DOHH2 (cell line): Measurements from ENCODE around the gene TNFRSF21.

Source experiments
- H3F3A ChIP-seq: fragments of 200-600 bp; sonication (generic), shearing (Covaris generic); 2 replicates; pipeline ENCODE4 v1.6.0; 2016; ENCODE audit warnings: antibody characterized with exemption, mild to moderate bottlenecking; ENCODE audit not compliant: control insufficient read depth, insufficient read depth
- H3K27ac ChIP-seq: fragments of 200-600 bp; sonication (generic); 2 replicates; pipeline ENCODE4 v1.5.1; 2014; ENCODE audit warnings: low read depth, mild to moderate bottlenecking, low read length, moderate library complexity
- H3K27me3 ChIP-seq: fragments of 200-600 bp; sonication (generic); 2 replicates; pipeline ENCODE4 v1.6.1; 2014; ENCODE audit warnings: mild to moderate bottlenecking, low read length, mixed read lengths; ENCODE audit not compliant: control insufficient read depth
- H3K36me3 ChIP-seq: fragments of 200-600 bp; sonication (generic); 2 replicates; pipeline ENCODE4 v1.6.1; 2014; ENCODE audit warnings: mild to moderate bottlenecking, low read length, moderate library complexity, mixed read lengths; ENCODE audit not compliant: control insufficient read depth
- H3K4me1 ChIP-seq: fragments of 200-600 bp; sonication (generic); 2 replicates; pipeline ENCODE4 v1.6.1; 2014; ENCODE audit warnings: mild to moderate bottlenecking, low read length, mixed read lengths; ENCODE audit not compliant: control insufficient read depth
- H3K4me2 ChIP-seq: fragments of 200-600 bp; sonication (generic); 2 replicates; pipeline ENCODE4 v1.6.0; 2014; ENCODE audit warnings: mild to moderate bottlenecking, low read length, moderate library complexity
- H3K4me3 ChIP-seq: fragments of 200-600 bp; sonication (generic); 2 replicates; pipeline ENCODE4 v1.5.1; 2014; ENCODE audit warnings: mild to moderate bottlenecking, low read length, mixed read lengths
- H3K79me2 ChIP-seq: fragments of 200-600 bp; sonication (generic); 2 replicates; pipeline ENCODE4 v1.6.1; 2014; ENCODE audit warnings: mild to moderate bottlenecking, low read length, mixed read lengths; ENCODE audit not compliant: control insufficient read depth
- H3K9me2 ChIP-seq: fragments of 200-600 bp; sonication (generic); replicated peaks from 2 replicates; pipeline ENCODE4 v1.6.1; 2014; ENCODE audit warnings: mild to moderate bottlenecking, low read length, mixed read lengths; ENCODE audit not compliant: control insufficient read depth
- H3K9me3 ChIP-seq: fragments of 200-600 bp; sonication (generic); 2 replicates; pipeline ENCODE4 v1.6.1; 2014; ENCODE audit warnings: antibody characterized with exemption, low read length, mixed read lengths; ENCODE audit not compliant: control insufficient read depth, insufficient read depth
- H4K20me1 ChIP-seq: fragments of 200-600 bp; sonication (generic); 2 replicates; pipeline ENCODE4 v1.6.0; 2014; ENCODE audit warnings: low read depth, mild to moderate bottlenecking, antibody characterized with exemption, low read length, moderate library complexity; ENCODE audit not compliant: control insufficient read depth, insufficient read depth
- EZH2phosphoT487 ChIP-seq: fragments of 200-600 bp; sonication (generic); IDR thresholded peaks from 2 replicates; pipeline ENCODE4 v1.6.1; 2017; ENCODE audit warnings: borderline replicate concordance, mild to moderate bottlenecking, antibody characterized with exemption, low read length, moderate library complexity, mixed read lengths
- TF ChIP-seq, protein P1 (sequence below): fragments of 200-600 bp; sonication (generic); IDR thresholded peaks from one replicate; pipeline ENCODE4 v1.5.1; 2014; ENCODE audit warnings: antibody characterized with exemption, mild to moderate bottlenecking, low read depth, low read length; ENCODE audit not compliant: poor library complexity, severe bottlenecking

Gene TNFRSF21

DNA sequence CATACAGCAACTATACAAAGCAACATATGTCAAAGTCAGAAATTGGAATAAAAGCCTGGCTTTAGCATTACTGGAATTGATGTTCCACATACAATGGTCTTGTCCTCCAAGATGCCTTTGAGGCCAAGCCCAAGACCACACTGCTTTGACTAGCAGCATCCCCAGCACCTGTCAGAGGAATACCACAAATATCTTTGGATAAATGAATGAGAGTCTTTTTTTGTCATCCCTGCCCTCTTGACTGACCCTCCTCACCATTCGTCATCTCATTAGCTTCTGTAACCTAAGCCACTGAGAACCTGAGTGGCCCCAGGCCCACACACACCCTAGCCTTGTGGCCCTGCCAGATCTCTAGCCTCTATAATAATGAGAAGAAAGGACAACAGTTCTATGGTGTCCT is 48.5 kb downstream of the TNFRSF21 start:
- Histone ChIP-seq H3K27me3 (no peaks in the 10 kb centered on the region), H3K27ac (no peak overlapping the region), H3K9me3 (no peaks in the 10 kb centered on the region), H3F3A (no peaks in the 10 kb centered on the region), H4K20me1 (no peaks in the 10 kb centered on the region), H3K79me2 (no peaks in the 10 kb centered on the region), H3K36me3 (no peaks in the 10 kb centered on the region), H3K4me3 (no peak overlapping the region), H3K4me1 (peaks cover 15% of the 10 kb centered on the region), H3K9me2 (no peaks in the 10 kb centered on the region), H3K4me2 (no peak overlapping the region)
- no peak for TF ChIP-seq EZH2phosphoT487
- TF ChIP-seq, protein P1, sequence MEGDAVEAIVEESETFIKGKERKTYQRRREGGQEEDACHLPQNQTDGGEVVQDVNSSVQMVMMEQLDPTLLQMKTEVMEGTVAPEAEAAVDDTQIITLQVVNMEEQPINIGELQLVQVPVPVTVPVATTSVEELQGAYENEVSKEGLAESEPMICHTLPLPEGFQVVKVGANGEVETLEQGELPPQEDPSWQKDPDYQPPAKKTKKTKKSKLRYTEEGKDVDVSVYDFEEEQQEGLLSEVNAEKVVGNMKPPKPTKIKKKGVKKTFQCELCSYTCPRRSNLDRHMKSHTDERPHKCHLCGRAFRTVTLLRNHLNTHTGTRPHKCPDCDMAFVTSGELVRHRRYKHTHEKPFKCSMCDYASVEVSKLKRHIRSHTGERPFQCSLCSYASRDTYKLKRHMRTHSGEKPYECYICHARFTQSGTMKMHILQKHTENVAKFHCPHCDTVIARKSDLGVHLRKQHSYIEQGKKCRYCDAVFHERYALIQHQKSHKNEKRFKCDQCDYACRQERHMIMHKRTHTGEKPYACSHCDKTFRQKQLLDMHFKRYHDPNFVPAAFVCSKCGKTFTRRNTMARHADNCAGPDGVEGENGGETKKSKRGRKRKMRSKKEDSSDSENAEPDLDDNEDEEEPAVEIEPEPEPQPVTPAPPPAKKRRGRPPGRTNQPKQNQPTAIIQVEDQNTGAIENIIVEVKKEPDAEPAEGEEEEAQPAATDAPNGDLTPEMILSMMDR, result no peak

DNA sequence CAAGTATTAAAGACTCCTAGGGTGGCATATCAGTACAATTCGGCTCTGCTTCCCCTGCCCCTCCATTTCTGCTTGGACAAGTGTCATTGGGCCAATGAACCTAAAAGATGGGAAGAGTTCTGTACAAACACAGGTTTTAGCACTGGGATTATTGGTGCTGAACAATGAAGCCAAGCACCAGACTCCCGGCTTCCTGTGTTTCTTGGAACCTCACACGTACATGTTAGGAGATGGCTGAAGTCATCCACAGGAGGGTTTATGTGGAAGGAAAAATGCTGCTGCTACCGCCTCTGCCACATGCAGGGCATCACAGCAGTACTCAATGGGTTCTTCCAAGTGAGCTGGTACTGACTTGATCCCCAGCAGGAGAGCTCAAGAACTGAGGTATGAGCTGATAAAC is 49.7 kb downstream of the TNFRSF21 start:
- Histone ChIP-seq H3K9me3 (no peaks in the 10 kb centered on the region), H3K79me2 (no peaks in the 10 kb centered on the region), H3K36me3 (no peaks in the 10 kb centered on the region), H3F3A (no peaks in the 10 kb centered on the region), H4K20me1 (no peaks in the 10 kb centered on the region), H3K4me1 (peaks cover 11% of the 10 kb centered on the region), H3K4me3 (no peak overlapping the region), H3K27me3 (no peaks in the 10 kb centered on the region), H3K27ac (no peak overlapping the region), H3K9me2 (no peaks in the 10 kb centered on the region), H3K4me2 (no peak overlapping the region)
- TF ChIP-seq EZH2phosphoT487, result no peak
- TF ChIP-seq, protein P1, result no peak

DNA sequence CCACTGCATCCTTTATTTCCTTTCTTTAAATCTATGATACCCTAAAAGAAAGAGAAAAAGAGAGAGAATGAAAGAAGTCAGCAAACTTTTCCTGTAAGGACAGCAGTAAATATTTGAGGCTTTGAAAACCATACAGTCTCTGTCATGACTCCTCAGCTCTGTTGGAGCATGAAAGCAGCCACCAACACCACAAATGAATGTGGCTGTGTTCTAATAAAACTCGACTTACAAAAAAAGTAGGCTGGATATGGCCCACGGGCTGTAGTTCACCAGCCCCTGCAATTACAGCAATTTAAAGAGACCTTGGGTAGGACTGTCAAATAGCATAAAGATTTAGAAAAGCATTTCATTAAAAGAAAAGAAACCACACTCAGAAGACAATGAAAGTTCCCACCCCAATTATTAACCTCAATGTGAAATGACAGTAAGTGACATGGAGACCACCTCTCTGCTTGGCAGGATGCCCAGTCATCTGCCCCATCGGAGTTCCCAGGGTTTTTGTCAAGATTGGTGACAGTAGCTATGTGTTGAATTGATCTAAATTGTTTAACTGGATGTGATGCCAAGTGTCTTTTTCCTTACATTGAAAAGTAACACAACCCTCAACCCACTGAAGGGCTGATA is 50.9 kb downstream of the TNFRSF21 start:
- no peaks in the 10 kb centered on the region for H3K9me3 ChIP-seq
- no peaks in the 10 kb centered on the region for H3K27me3 ChIP-seq
- H3K27ac ChIP-seq, result no peak overlapping the region
- H3F3A ChIP-seq, result no peaks in the 10 kb centered on the region
- H3K4me3 ChIP-seq, result no peak overlapping the region
- peaks cover 11% of the 10 kb centered on the region for H3K4me1 ChIP-seq
- TF ChIP-seq, protein P1, result no peak
- TF ChIP-seq EZH2phosphoT487, result no peak
- no peaks in the 10 kb centered on the region for H3K79me2 ChIP-seq
- no peaks in the 10 kb centered on the region for H3K9me2 ChIP-seq
- no peak overlapping the region for H3K4me2 ChIP-seq
- no peaks in the 10 kb centered on the region for H4K20me1 ChIP-seq
- H3K36me3 ChIP-seq, result no peaks in the 10 kb centered on the region
